ENCODE results near the gene CACNA1F.

The CACNA1F gene

GRCh38 chrX:49247346-49247745 is 14.2 kb upstream of the CACNA1F start:
- H3K9me3 ChIP-seq (ENCODE audit: control insufficient read depth, low read length): no peaks in the 10 kb centered on the region
- H3K4me1 ChIP-seq (ENCODE audit: control insufficient read depth, insufficient read depth, low read length, poor library complexity, severe bottlenecking): no peaks in the 10 kb centered on the region
- H3K4me3 ChIP-seq (ENCODE audit: extremely low read depth, insufficient read depth, low read length, poor library complexity, severe bottlenecking): no peak overlapping the region
- H3K27ac ChIP-seq (ENCODE audit: low read depth, low read length, severe bottlenecking): no peak overlapping the region
- peaks cover 15% of the 10 kb centered on the region for H3K36me3 ChIP-seq (ENCODE audit: control insufficient read depth, insufficient read depth, low read length)
- WGBS, 2 experiments (ENCODE audit: insufficient coverage in 2 of 2): 88% methylated on average over 5 of the region's 11 CpGs; no CpG with 5 or more reads in 1 of the 2 experiments

- Histone ChIP-seq H3K36me3 (ENCODE audit: control insufficient read depth, insufficient read depth, low read length) (peaks cover 15% of the 10 kb centered on the region), H3K4me3 (ENCODE audit: extremely low read depth, insufficient read depth, low read length, poor library complexity, severe bottlenecking) (no peak overlapping the region), H3K9me3 (ENCODE audit: control insufficient read depth, low read length) (no peaks in the 10 kb centered on the region), H3K27ac (ENCODE audit: low read depth, low read length, severe bottlenecking) (no peak overlapping the region), H3K4me1 (ENCODE audit: control insufficient read depth, insufficient read depth, low read length, poor library complexity, severe bottlenecking) (no peaks in the 10 kb centered on the region)
- WGBS, 2 experiments (ENCODE audit: insufficient coverage in 2 of 2): 80% methylated on average over 1 of the region's 10 CpGs; no CpG with 5 or more reads in 1 of the 2 experiments
Measured at GRCh38 chrX:49246541-49246940, 13.4 kb upstream of the CACNA1F start.

- Histone ChIP-seq H3K4me1 (ENCODE audit: control insufficient read depth, insufficient read depth, low read length, poor library complexity, severe bottlenecking) (no peaks in the 10 kb centered on the region), H3K9me3 (ENCODE audit: control insufficient read depth, low read length) (no peaks in the 10 kb centered on the region), H3K36me3 (ENCODE audit: control insufficient read depth, insufficient read depth, low read length) (peaks cover 11% of the 10 kb centered on the region), H3K27ac (ENCODE audit: low read depth, low read length, severe bottlenecking) (no peak overlapping the region), H3K4me3 (ENCODE audit: extremely low read depth, insufficient read depth, low read length, poor library complexity, severe bottlenecking) (no peak overlapping the region)
- WGBS, 2 experiments (ENCODE audit: insufficient coverage in 2 of 2): 100% methylated on average over 1 to 2 of the region's 2 CpGs
Measured at GRCh38 chrX:49244207-49244606, 11.1 kb upstream of the CACNA1F start.

GRCh38 chrX:49243166-49243565 is 10.0 kb upstream of the CACNA1F start:
- H3K36me3 ChIP-seq (ENCODE audit: control insufficient read depth, insufficient read depth, low read length): peaks cover 11% of the 10 kb centered on the region
- H3K27ac ChIP-seq (ENCODE audit: low read depth, low read length, severe bottlenecking): no peak overlapping the region
- H3K4me1 ChIP-seq (ENCODE audit: control insufficient read depth, insufficient read depth, low read length, poor library complexity, severe bottlenecking): no peaks in the 10 kb centered on the region
- H3K4me3 ChIP-seq (ENCODE audit: extremely low read depth, insufficient read depth, low read length, poor library complexity, severe bottlenecking): no peak overlapping the region
- H3K9me3 ChIP-seq (ENCODE audit: control insufficient read depth, low read length): no peaks in the 10 kb centered on the region
- WGBS, 2 experiments (ENCODE audit: insufficient coverage in 2 of 2): 100% methylated on average over 3 to 7 of the region's 12 CpGs

GRCh38 chrX:49242545-49243066 is 9.5 kb upstream of the CACNA1F start:
- no peaks in the 10 kb centered on the region for H3K9me3 ChIP-seq (ENCODE audit: control insufficient read depth, low read length)
- no peak overlapping the region for H3K27ac ChIP-seq (ENCODE audit: low read depth, low read length, severe bottlenecking)
- no peak overlapping the region for H3K4me3 ChIP-seq (ENCODE audit: extremely low read depth, insufficient read depth, low read length, poor library complexity, severe bottlenecking)
- WGBS, 2 experiments (ENCODE audit: insufficient coverage in 2 of 2): 88 to 96% methylated on average over 4 to 8 of the region's 12 CpGs
- no peaks in the 10 kb centered on the region for H3K4me1 ChIP-seq (ENCODE audit: control insufficient read depth, insufficient read depth, low read length, poor library complexity, severe bottlenecking)
- H3K36me3 ChIP-seq (ENCODE audit: control insufficient read depth, insufficient read depth, low read length): peaks cover 11% of the 10 kb centered on the region

GRCh38 chrX:49238735-49239134 is 5.6 kb upstream of the CACNA1F start:
- Histone ChIP-seq H3K9me3 (ENCODE audit: control insufficient read depth, low read length) (no peaks in the 10 kb centered on the region), H3K36me3 (ENCODE audit: control insufficient read depth, insufficient read depth, low read length) (peaks cover 3% of the 10 kb centered on the region), H3K27ac (ENCODE audit: low read depth, low read length, severe bottlenecking) (no peak overlapping the region), H3K4me3 (ENCODE audit: extremely low read depth, insufficient read depth, low read length, poor library complexity, severe bottlenecking) (no peak overlapping the region), H3K4me1 (ENCODE audit: control insufficient read depth, insufficient read depth, low read length, poor library complexity, severe bottlenecking) (no peaks in the 10 kb centered on the region)
- 88 to 100% methylated on average over 1 to 3 of the region's 7 CpGs for WGBS, 2 experiments (ENCODE audit: insufficient coverage in 2 of 2)

- Histone ChIP-seq H3K36me3 (ENCODE audit: control insufficient read depth, insufficient read depth, low read length) (no peaks in the 10 kb centered on the region), H3K27ac (ENCODE audit: low read depth, low read length, severe bottlenecking) (no peak overlapping the region), H3K4me1 (ENCODE audit: control insufficient read depth, insufficient read depth, low read length, poor library complexity, severe bottlenecking) (no peaks in the 10 kb centered on the region), H3K4me3 (ENCODE audit: extremely low read depth, insufficient read depth, low read length, poor library complexity, severe bottlenecking) (no peak overlapping the region), H3K9me3 (ENCODE audit: control insufficient read depth, low read length) (no peaks in the 10 kb centered on the region)
- 86 to 97% methylated on average over 3 to 6 of the region's 9 CpGs for WGBS, 2 experiments (ENCODE audit: insufficient coverage in 2 of 2)
Measured at GRCh38 chrX:49237060-49237459, 3.9 kb upstream of the CACNA1F start.

- WGBS, 2 experiments (ENCODE audit: insufficient coverage in 2 of 2): 92 to 96% methylated on average over 13 to 34 of the region's 56 CpGs
- Histone ChIP-seq H3K4me1 (ENCODE audit: control insufficient read depth, insufficient read depth, low read length, poor library complexity, severe bottlenecking) (no peaks in the 10 kb centered on the region), H3K36me3 (ENCODE audit: control insufficient read depth, insufficient read depth, low read length) (no peaks in the 10 kb centered on the region), H3K9me3 (ENCODE audit: control insufficient read depth, low read length) (no peaks in the 10 kb centered on the region), H3K27ac (ENCODE audit: low read depth, low read length, severe bottlenecking) (no peak overlapping the region), H3K4me3 (ENCODE audit: extremely low read depth, insufficient read depth, low read length, poor library complexity, severe bottlenecking) (no peak overlapping the region)
Measured at GRCh38 chrX:49233887-49234555, 881 bp upstream of the CACNA1F start.

- no peaks in the 10 kb centered on the region for H3K36me3 ChIP-seq (ENCODE audit: control insufficient read depth, insufficient read depth, low read length)
- H3K9me3 ChIP-seq (ENCODE audit: control insufficient read depth, low read length): no peaks in the 10 kb centered on the region
- no peak overlapping the region for H3K4me3 ChIP-seq (ENCODE audit: extremely low read depth, insufficient read depth, low read length, poor library complexity, severe bottlenecking)
- no peak overlapping the region for H3K27ac ChIP-seq (ENCODE audit: low read depth, low read length, severe bottlenecking)
- H3K4me1 ChIP-seq (ENCODE audit: control insufficient read depth, insufficient read depth, low read length, poor library complexity, severe bottlenecking): no peaks in the 10 kb centered on the region
- no CpG with 5 or more reads among the region's 2 CpGs for WGBS, 2 experiments (ENCODE audit: insufficient coverage in 2 of 2)
Measured at GRCh38 chrX:49232525-49232924, 615 bp downstream of the CACNA1F start.

GRCh38 chrX:49231333-49232000 is 1.7 kb downstream of the CACNA1F start:
- H3K27ac ChIP-seq (ENCODE audit: low read depth, low read length, severe bottlenecking): no peak overlapping the region
- no peak overlapping the region for H3K4me3 ChIP-seq (ENCODE audit: extremely low read depth, insufficient read depth, low read length, poor library complexity, severe bottlenecking)
- no peaks in the 10 kb centered on the region for H3K36me3 ChIP-seq (ENCODE audit: control insufficient read depth, insufficient read depth, low read length)
- no peaks in the 10 kb centered on the region for H3K4me1 ChIP-seq (ENCODE audit: control insufficient read depth, insufficient read depth, low read length, poor library complexity, severe bottlenecking)
- H3K9me3 ChIP-seq (ENCODE audit: control insufficient read depth, low read length): no peaks in the 10 kb centered on the region
- WGBS, 2 experiments (ENCODE audit: insufficient coverage in 2 of 2): 96% methylated on average over 7 of the region's 10 CpGs; no CpG with 5 or more reads in 1 of the 2 experiments
